Upper lobe of left lung (tissue), 4 donors: ENCODE data around the gene SYF2.
"Not testable (repeated sequence)": the region's sequence is repeated elsewhere in the genome, so short reads cannot be mapped to it uniquely, and the experiment has no call there.

Source experiments
- CTCF ChIP-seq, 6 experiments: fragments of 450-650 bp in 4 of 6; fragments of 200-600 bp in 2 of 6; sonication (generic) in 2 of 6; IDR thresholded peaks; one replicate each; pipeline ENCODE4 v1.5.1; 2016 to 2019; ENCODE audit warnings: antibody characterized with exemption in 6 of 6
- EP300 ChIP-seq, 4 donors: sonication (generic); formaldehyde crosslinking; IDR thresholded peaks; one replicate each; pipeline ENCODE4 v1.5.1; 2017; ENCODE audit warnings: antibody characterized with exemption in 4 of 4, control low read depth in 2 of 4
- POLR2A ChIP-seq, 4 donors: fragments of 450-650 bp; IDR thresholded peaks; one replicate each; pipeline ENCODE4 v1.5.1; 2016 to 2017; ENCODE audit warnings: antibody characterized with exemption in 4 of 4, mild to moderate bottlenecking in 2 of 4
- POLR2AphosphoS5 ChIP-seq, 2 donors: sonication (generic); formaldehyde crosslinking; IDR thresholded peaks; one replicate each; pipeline ENCODE4 v1.5.1; 2017; ENCODE audit warnings: antibody characterized with exemption in 2 of 2

- TF ChIP-seq POLR2A, CTCF, EP300, POLR2AphosphoS5 (IDR thresholded peaks at IDR 0.05): not testable (repeated sequence)
Measured at GRCh38 chr1:25279693-25280111, 47.4 kb upstream of the SYF2 start.
